Renal pelvis (tissue), 4 donors: Measurements from ENCODE around the gene USP43. TPM values are rescaled to one million over a fixed set of nuclear protein-coding genes. Genes with fewer than 3 reads are reported as not detected.

Experiments used
- DNase-seq: peaks from one replicate; pipeline ENCODE4 v3.0.0-alpha.2; 2013
- polyA plus RNA-seq, 3 donors: library from polyadenylated mRNA; unstranded; fragments of 120-200 nt; gene quantifications; one replicate each; pipeline ENCODE4 v1.2.1, GENCODE V29; 2013; ENCODE audit not compliant: insufficient read length in 3 of 3

USP43 gene
- polyA plus RNA-seq, 3 donors: 6.7 to 10.1 (median 8.9) TPM

DNA sequence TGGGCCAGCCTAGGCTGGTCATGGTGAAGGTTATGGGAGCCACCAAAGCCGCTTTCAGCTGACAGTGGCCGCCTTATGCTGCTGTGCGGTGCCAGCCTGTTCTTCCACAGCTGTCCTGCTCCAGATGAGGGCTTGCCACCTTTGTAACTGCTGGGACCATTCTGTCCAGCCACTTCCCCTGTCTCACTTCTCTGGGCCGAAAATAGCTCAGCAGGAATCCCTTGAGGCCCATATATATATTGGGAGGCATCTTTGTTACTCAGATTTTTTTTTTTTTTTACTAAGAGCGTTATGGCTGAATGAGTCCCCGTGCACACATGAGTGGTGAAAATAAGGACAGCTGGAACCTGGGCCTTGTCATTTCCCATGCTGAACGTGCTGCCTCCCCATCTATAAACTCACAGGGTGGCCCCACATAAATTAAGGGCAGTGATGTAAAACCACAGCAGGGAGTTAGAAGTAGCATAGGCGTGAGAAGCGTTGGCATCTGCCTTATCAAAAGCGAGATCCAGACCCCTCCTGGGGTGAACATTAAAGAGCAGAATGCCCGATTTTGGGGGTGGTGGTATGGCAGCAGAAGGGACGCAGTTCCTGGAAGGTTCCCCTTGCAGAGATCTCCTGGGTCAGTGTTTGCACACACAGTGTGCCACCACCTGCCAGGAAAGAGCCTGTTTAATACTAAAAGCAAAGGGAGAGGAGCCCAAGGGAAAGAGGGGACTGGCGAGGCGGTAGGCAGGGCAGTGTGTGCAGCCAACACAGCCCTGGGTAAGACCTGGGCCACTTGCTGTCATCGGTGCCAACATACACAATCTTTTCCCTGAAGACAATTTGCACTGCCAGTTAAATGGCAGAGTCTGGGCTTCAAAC is 57.8 kb downstream of the USP43 start:
- DNase-seq: no peak

DNA sequence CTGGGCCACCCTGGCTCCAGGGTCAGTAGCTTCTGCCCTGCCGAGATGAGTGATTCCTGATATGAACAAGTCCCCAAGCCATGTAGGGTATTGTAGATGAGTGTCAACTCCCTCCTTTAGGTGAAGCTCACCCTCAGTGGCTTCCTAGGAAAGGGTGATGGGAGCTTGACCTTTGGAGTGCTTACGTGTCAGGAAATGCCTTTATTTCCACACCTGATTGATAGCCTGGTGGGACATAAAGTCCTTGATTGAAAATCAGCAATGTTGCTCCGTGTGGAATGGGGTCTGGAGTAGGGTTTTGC is 58.4 kb downstream of the USP43 start:
- DNase-seq: no peak

DNA sequence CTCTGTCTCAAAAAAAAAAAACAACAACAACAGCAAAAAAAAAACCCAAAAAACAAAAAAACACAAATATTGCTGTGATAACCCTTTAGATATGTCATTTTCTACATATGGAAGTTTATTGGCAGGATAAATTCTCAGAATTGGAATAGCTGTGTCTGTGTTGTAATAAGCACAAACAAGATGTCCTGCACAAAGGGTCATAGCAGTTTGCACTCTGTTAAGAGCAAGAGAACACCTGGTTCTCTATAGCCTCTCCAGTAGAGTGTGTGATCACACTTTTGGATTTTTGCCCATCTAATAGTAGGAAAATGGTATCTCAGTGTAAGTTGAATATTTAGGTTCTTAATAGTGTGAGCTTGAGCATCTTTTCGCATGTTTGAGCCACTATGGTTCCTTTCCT is 60.4 kb downstream of the USP43 start:
- DNase-seq: no peak

DNA sequence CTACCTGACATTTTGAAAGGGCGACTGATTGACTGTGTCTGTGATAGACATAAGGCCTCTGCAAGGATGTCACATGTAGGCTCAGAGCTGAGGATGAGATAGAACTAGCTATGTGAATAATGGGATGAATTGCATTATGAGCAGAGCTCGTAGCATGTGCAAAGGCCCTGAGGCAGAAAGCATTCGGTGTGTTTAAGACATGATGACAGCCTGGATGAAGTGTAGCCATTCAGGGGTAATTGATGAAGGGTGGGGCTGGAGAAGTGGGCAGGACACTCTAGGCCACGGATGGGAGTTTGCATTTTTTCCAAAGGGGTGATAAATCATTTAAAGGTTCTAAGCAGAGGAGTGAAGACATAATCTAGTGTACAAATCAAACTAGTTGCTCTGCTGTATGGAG is 62.6 kb downstream of the USP43 start:
- DNase-seq: no peak

DNA sequence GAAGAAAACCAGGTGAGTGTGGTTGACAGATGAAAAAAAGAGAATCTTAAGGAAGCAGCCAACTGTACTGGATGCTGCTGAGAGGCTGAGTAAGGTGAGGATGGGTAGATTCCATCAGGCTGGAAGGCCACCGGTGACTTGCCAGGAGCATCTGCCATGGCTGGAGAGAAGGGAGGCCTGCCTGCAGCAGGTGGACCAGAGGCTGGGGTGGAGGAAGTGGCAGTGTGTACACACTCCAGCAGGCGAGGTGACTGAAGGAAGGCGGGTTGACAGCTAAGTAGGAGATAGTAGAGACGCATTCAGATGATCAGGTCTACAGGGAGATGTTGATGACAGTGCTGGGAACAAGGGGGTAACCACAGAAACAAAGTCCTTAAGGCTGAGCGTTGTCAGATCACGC is 69.5 kb downstream of the USP43 start:
- no peak for DNase-seq

DNA sequence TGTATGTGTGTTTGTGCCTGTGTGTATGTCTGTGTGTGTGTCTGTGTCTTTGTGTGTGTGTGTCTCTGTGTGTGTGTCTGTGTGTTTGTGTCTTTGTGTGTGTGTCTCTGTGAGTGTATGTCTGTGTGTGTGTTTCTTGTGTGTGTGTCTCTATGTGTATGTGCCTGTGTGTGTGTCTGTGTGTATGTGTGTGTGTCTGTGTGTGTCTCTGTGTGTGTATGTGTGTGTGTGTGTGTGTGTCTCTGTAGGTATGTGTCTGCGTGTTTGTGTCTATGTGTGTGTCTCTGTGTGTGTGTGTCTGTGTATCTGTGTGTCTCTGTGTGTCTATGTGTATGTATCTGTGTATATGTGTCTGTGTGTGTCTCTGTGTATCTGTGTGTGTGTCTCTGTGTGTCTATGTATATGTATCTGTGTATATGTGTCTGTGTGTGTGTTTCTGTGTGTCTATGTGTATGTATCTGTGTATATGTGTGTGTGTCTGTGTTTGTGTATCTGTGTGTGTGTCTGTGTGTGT is 70.2 kb downstream of the USP43 start:
- no peak for DNase-seq

DNA sequence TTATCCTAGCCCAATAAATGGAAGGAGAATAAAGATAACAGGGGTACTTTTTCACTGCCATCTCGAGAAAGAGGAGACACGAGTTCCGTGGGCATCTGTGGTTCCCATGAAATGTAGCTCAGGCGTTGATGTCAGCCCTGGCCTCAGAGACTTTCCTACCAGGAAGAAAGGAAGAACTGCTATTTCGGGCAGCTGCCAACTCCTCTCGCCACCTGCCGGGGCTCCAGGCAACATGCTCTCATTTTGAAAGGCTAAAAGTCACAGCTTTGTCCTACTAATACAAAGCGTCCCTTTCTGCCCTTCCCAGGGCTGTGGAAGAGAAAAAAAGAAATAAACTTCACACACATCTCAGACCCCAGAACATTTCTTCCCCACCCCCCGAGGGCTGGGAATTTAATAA is 80.3 kb downstream of the USP43 start:
- no peak for DNase-seq

DNA sequence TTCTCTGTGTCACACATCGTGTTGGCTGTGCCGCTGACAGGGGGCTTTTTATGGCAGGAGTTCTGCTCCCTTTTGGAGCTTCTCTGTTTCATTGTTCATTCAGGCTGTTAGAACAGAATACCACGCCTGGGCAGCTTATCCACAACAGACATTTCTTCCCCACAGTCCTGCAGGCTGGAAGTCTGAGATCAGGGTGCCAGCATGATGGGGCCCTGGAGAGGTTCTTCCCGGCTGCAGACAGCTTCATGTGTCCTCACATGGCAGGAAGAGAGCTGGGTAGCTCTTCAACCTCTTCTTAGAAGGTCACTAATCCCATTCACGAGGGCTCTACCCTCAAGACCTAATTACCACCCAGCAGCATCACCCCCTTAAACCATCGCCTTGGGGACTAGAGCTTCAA is 81.0 kb downstream of the USP43 start:
- DNase-seq: no peak

DNA sequence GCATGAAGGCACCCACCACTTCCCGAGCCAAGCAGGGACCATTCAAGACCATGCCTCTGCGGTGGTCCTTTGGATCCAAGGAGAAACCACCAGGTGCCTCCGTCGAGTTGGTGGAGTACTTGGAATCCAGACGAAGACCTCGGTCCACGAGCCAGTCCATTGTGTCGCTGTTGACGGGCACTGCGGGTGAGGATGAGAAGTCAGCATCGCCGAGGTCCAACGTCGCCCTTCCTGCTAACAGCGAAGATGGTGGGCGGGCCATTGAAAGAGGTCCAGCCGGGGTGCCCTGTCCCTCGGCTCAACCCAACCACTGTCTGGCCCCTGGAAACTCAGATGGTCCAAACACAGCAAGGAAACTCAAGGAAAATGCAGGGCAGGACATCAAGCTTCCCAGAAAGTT is 82.7 kb downstream of the USP43 start:
- DNase-seq: no peak

DNA sequence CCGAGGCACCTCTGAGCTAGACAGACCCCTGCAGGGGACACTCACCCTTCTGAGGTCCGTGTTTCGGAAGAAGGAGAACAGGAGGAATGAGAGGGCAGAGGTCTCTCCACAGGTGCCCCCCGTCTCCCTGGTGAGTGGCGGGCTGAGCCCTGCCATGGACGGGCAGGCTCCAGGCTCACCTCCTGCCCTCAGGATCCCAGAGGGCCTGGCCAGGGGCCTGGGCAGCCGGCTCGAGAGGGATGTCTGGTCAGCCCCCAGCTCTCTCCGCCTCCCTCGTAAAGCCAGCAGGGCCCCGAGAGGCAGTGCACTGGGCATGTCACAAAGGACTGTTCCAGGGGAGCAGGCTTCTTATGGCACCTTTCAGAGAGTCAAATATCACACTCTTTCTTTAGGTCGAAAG is 83.2 kb downstream of the USP43 start:
- DNase-seq: no peak

DNA sequence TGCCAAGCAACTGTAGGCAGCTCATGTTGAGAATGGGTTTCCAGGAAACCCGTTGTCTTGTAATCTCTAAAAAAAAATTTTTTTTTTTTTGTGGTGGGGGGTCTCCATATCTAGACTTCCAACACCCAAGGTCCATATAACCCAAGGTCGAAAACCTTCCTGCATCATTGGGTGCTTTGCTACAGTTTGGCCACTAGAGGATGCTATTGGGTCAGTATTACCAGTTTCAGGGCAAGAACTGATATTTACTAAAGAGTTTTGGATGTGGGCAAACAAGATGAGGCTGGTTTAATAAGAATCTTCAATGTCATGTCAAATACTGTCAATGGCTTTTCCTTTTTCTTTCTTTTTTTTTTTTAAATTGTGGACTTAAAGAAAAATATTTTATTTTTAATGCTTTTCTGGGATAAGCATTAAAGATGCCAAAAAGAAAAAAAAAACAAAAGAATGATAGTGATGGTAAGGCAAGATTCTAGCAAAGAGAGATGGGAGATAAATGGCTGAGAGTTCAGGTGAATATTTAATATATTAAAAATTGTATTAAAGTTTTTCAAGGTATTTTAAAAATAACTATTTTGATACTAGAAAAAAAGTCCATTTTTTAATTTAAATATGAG is 83.8 kb downstream of the USP43 start:
- peak; percentile 49 for DNase-seq

DNA sequence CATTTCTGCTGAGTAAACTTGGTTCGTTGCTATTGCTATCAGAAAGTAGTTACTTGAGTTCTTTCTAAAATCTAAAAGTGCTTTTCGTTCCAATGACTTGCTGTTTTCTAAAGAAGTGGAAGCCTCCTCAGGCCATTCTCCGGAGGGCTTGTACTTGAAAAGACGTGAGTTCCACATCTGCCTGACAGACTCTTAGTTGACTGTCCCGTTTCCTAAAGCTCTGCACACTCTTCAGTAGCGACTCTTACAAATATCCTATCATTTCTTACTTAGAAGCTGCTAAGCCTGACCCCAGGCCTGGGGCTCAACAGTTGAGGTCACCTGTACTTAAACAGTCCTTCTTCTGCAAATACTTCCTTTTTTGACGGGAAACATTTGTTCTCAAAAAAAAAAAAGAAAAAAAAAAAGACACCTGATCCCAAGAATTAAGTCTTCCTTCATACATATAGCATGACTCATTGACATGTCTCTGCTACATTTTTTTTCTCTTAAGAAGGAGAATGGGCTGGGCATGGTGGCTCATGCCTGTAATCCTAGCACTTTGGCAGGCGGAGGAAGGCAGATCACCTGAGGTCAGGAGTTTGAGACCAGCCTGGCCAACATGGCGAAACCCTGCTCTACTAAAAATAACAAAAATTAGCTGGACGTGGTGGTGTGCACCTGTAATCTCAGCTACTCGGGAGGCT is 84.6 kb downstream of the USP43 start:
- no peak for DNase-seq

DNA sequence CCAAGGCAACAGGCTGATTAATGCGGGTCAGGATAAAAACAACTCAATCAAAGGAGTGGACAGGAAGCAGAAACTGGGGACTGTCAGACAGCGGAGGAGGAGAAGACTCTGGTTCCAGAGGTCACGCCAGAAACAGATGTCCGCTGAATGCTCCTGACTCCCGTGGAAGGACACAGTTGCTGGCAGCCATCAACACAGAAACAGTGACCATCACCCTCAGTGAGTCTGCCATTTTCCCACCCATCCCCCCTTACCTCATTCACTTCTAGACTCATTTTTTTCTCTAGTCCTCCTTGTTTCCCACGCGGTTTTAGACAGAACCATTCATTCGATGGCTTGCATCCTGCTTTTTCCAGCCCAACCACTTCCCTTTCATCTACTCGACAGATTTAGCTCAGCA is 105.2 kb downstream of the USP43 start:
- no peak for DNase-seq

DNA sequence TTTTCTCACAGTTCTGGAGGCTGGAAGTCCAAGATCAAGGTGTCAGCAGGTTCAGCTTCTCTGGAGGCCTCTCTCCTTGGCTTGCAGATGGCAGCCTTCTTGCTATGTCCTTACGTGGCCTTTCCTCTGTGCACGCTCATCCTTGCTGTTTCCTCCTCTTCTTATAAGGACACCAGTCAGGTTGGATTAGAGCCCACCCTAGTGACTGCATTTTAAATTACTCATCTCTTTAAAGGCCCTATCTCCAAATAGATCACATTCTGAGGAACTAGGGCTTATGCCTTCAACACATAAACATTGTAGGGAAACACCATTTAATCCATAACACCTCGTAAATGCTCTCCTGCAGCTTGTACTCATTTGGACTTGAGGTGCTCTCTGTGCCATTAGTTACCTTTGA is 109.8 kb downstream of the USP43 start:
- no peak for DNase-seq

DNA sequence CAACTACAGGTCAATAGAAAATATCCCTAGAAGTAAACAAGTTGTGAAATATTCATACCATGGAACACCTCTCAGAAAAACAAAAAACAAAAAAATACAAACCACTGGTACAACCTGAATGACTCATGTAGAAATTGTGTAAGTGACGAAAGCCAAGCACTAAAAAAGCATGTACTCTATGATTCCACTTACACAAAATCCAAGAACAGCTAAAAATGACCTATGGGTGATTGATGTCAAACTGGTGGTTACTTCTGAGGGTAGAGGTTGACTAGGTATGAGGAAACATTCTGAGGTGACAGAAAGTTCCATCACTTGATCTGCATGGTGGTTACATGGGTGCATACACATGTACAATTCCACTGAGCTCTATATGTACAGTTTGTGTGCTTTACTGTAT is 114.9 kb downstream of the USP43 start:
- no peak for DNase-seq

DNA sequence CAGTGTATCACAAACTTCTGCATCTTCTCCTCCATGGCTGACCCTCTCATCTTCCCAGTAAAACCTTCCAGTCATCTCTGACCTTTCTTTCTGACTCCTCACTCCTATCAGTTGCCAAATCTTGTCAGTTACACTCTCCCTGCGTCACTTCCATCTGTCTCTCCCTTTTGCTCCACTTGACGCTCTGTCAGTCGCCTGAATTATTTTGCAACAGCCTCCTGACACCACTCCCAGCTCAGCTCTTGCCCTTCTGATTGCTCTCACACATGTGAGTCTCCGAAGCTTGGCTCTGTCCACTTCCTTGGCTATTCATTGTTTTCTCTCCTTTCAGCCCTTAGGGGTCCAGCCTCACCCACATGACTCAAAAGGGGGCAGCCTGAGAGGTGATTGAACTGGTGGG is 118.3 kb downstream of the USP43 start:
- DNase-seq: no peak

DNA sequence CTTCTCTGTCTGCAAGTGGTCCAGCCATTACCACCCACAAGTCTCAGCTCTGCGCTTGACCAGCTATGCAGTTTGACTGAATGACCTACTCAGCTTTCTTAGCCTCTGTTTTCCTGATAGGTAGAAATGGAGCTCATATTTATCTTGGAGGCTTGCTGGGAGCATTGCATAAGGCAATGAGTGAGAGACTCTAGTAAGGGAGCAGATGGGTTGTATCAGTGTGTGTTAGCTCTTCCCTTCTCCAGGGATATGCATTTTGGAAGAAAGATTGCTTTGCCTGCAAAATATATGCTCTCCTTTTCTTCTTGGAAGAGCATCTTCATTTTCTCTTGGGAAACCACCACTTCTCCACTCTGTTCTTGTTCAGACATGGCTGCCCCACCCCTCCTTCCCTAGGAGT is 120.0 kb downstream of the USP43 start:
- no peak for DNase-seq

DNA sequence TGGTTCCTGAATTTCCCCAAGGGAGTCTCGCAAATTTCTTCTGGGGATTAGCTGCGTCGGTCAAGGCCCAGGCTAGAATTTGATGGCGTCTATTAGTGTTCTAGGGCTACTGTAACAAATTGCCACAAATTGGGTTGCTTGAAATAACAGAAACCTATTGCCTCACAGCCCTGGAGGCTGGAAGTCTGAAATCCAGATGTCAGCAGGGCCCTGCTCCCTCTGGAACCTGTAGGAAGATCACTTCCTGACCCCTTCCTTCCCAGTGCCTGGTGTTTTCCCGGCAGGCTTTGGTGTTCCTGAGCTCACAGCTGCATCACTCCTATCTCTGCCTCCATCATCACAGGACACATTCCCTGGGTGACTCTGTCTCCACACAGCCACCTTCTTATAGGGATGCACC is 121.7 kb downstream of the USP43 start:
- DNase-seq: no peak

DNA sequence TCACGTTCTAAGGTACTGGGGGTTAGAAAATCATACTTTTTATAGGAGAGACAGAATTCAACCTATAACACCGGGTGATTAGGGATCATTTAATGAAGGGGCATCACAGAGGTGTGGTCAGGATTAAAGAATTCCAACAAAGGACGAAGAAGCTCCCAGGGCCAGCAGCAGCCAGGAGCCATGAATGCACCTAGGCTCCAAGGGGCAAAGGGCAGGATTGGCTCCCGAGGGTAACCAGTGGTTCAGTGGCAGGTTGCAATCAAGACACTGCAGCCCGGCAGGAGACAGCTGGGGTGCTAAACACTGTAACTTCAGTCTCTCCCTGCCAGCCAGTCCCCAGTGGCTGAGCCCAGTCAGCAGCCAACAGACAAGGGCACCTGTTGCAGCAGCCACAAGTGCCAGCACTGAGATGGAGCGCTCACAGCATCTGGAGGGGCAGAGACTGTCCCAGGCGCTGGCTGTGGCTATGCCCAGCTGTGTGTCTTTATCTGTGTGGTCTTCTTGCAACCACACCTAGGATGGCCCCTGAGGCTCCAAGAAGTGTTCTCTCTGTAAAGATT is 122.2 kb downstream of the USP43 start:
- no peak for DNase-seq

DNA sequence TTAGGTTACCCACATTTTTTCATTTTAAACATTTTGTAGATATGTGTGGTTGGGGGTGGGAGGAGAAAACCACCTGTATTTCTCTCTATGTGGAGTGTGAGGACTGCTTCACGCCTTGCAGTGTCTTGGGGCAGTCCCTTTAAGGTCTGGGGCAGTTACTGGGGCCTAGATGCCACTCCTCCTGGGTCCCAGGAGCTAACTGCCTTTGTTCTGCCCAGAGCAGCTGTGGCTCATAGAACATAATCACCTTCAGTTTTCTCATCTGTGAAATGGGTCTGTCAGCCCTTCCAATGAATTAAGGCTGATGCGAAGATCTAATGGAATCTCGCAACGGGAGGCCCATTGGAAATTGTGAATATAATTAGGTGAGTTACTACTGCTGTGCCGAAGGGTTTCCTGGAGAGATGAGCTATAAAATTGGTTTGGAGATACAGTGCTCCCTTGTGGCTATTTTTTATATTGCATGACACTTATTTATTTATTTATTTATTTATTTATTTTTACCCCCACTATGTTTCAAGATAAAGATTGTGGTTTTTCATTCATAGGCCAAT is 123.1 kb downstream of the USP43 start:
- no peak for DNase-seq

DNA sequence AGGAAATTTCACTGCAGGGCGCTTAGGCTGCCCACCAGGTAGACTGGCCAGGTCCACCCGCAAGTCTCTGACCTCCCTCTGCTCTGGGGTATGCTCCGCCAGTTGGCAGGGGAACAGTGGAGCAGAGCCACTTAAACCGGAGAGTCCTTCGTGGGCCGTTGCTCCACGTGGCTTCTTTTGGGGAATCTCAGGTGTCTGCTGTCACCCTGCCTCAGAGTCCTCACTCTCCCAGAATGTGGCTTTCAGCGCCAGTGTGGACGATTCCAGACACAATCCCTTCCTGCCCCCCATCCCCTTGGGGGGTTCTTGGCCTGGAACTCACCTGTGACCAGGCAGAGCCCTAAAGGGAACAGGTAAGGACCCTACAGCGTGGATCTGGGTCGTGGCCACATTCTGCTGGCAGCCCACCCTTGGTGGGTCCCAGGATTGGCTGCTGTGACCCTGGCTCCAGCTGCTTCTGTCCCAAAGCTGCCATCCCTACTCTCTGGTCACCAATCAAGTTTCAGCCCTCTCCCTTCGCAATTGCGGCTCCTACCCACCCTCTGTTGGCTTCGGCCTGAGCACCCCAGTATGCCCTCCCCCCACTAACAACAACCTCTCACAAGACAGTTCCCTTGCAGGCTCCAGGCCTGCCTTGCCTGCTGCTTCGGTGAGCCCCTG is 123.8 kb downstream of the USP43 start:
- no peak for DNase-seq

DNA sequence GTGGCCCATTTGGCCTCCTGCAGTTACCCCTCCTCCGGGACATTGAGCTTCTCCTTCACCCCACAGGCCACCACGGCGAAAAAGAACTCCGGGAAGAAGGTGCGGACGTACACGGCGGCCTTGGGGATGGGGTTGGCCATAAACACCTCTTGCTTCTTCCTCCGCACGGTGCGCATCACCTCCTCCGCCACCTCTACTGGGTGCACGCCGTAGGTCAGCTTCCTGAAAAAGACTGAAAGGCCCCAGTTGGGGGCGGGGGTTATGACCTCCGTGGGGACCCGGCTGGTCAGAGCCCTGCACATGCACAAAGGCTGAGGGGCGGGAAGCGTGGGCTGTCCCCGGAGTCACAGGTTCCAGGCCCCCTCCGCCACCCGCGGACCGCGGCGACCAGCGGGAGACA is 126.1 kb downstream of the USP43 start:
- DNase-seq: no peak
